ENCODE data around the gene CRYL1.

Gene CRYL1

GRCh38 chr13:20503088-20504083 is 22.3 kb downstream of the CRYL1 start:
- Histone ChIP-seq H3K27ac (no peak overlapping the region), H3K4me3 (ENCODE audit: low read depth in 1 of 2, low read length in 1 of 2) (no peak overlapping the region), H3K9me3 (no peaks in the 10 kb centered on the region), H3K36me3 (no peaks in the 10 kb centered on the region), H3K27me3 (no peaks in the 10 kb centered on the region), H3K4me1 (ENCODE audit: control insufficient read depth in 1 of 2, insufficient read depth in 1 of 2, low read depth in 1 of 2, low read length in 1 of 2) (peaks cover 9 to 15% of the 10 kb centered on the region in 2 experiments)
- TF ChIP-seq, protein P1, sequence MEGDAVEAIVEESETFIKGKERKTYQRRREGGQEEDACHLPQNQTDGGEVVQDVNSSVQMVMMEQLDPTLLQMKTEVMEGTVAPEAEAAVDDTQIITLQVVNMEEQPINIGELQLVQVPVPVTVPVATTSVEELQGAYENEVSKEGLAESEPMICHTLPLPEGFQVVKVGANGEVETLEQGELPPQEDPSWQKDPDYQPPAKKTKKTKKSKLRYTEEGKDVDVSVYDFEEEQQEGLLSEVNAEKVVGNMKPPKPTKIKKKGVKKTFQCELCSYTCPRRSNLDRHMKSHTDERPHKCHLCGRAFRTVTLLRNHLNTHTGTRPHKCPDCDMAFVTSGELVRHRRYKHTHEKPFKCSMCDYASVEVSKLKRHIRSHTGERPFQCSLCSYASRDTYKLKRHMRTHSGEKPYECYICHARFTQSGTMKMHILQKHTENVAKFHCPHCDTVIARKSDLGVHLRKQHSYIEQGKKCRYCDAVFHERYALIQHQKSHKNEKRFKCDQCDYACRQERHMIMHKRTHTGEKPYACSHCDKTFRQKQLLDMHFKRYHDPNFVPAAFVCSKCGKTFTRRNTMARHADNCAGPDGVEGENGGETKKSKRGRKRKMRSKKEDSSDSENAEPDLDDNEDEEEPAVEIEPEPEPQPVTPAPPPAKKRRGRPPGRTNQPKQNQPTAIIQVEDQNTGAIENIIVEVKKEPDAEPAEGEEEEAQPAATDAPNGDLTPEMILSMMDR (IDR thresholded peaks at IDR 0.05) = no peak

DNA sequence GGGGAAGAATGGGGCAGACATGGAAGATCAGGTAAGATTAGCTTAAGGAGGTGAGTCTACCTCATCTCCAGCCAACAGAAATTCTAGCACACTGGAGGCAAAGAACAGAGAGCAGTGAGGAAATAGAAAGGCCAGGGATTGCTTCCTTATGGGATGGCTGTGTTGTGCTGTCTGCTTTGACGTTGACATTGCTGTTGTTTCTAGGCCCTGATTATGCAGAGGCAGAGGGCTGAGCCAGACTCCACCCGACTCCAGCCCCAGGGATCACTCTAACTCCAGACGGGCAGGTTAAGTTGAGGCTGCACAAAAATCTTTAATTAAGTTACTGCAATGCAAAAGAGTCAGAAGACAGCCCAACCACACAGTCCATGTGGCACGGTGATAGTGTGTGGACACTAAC is 24.1 kb downstream of the CRYL1 start:
- Histone ChIP-seq H3K27ac (peak overlapping the region; percentile 69), H3K9me3 (no peaks in the 10 kb centered on the region), H3K4me3 (ENCODE audit: low read depth in 1 of 2, low read length in 1 of 2) (no peak overlapping the region), H3K36me3 (no peaks in the 10 kb centered on the region), H3K4me1 (ENCODE audit: control insufficient read depth in 1 of 2, insufficient read depth in 1 of 2, low read depth in 1 of 2, low read length in 1 of 2) (peaks cover 9 to 15% of the 10 kb centered on the region in 2 experiments), H3K27me3 (no peaks in the 10 kb centered on the region)
- TF ChIP-seq, protein P1 (IDR thresholded peaks at IDR 0.05) = no peak

DNA sequence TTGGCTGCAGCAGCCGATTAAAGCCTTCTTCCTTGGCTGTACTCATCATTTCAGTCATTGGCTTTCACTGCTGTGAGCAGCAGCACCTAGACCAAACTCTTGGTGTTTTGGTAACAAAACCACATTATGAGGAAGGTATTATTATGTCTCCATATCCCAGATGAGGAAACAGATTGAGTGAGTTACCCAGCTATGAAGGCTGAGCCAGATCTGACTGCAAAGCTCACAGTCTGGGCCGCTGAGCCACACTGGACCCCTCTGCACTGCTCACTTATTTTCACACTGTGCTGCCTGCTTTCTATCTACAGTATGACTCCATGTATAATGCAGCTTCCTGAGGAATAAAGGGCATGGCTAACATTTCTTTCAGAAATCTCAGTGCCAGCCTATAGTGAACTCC is 24.5 kb downstream of the CRYL1 start:
- Histone ChIP-seq H3K4me3 (ENCODE audit: low read depth in 1 of 2, low read length in 1 of 2) (no peak overlapping the region), H3K4me1 (ENCODE audit: control insufficient read depth in 1 of 2, insufficient read depth in 1 of 2, low read depth in 1 of 2, low read length in 1 of 2) (peaks cover 9 to 15% of the 10 kb centered on the region in 2 experiments), H3K27ac (peak overlapping the region; percentile 69)

GRCh38 chr13:20499986-20500385 is 25.7 kb downstream of the CRYL1 start:
- no peaks in the 10 kb centered on the region for H3K36me3 ChIP-seq
- TF ChIP-seq, protein P1 (IDR thresholded peaks at IDR 0.05) = no peak
- H3K27me3 ChIP-seq = no peaks in the 10 kb centered on the region
- H3K9me3 ChIP-seq = no peaks in the 10 kb centered on the region
- no peak overlapping the region for H3K4me3 ChIP-seq (ENCODE audit: low read depth in 1 of 2, low read length in 1 of 2)
- H3K4me1 ChIP-seq (ENCODE audit: control insufficient read depth in 1 of 2, insufficient read depth in 1 of 2, low read depth in 1 of 2, low read length in 1 of 2) = peaks cover 15 to 24% of the 10 kb centered on the region in 2 experiments
- peak overlapping the region; percentile 69 for H3K27ac ChIP-seq

More for the DNA sequence above, 24.5 kb downstream of the CRYL1 start:
- Histone ChIP-seq H3K9me3 (no peaks in the 10 kb centered on the region), H3K36me3 (no peaks in the 10 kb centered on the region), H3K27me3 (no peaks in the 10 kb centered on the region)
- TF ChIP-seq, protein P1 (IDR thresholded peaks at IDR 0.05) = no peak

DNA sequence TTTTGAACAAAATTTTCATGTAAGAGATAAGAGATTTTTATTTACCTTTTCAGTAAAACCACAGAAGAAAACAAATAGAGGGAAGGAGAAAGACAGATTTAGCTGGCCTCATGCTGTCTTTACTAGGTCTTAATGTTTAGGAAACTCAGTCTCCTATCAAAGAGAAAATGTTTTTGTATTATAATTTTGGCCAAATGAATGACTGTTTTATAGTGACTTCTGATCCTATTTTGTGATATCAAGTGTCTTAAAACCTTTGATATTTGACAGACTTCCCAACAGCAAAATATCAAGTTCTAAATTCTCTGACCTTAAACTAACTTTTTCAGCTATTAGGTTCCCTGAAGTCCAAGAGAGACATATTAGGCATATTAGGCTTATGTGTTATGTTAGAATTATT is 27.0 kb downstream of the CRYL1 start:
- Histone ChIP-seq H3K4me3 (ENCODE audit: low read depth in 1 of 2, low read length in 1 of 2) (no peak overlapping the region), H3K4me1 (ENCODE audit: control insufficient read depth in 1 of 2, insufficient read depth in 1 of 2, low read depth in 1 of 2, low read length in 1 of 2) (peaks cover 15 to 28% of the 10 kb centered on the region in 2 experiments), H3K27me3 (no peaks in the 10 kb centered on the region), H3K36me3 (no peaks in the 10 kb centered on the region), H3K9me3 (no peaks in the 10 kb centered on the region), H3K27ac (no peak overlapping the region)
- TF ChIP-seq, protein P1 (IDR thresholded peaks at IDR 0.05) = no peak

All from neutrophil (primary cell).